Eye (tissue), 1 donor: ENCODE data around the gene ST8SIA1.
A peak's percentile ranks its signal among the peaks of the same experiment; 100 is the strongest.
"Not testable (repeated sequence)": the region's sequence is repeated elsewhere in the genome, so short reads cannot be mapped to it uniquely, and the experiment has no call there.

ENCODE experiments used
- DNase-seq: peaks from one replicate; pipeline ENCODE4 v3.0.0-alpha.2; 2015

ST8SIA1 gene, protein sequence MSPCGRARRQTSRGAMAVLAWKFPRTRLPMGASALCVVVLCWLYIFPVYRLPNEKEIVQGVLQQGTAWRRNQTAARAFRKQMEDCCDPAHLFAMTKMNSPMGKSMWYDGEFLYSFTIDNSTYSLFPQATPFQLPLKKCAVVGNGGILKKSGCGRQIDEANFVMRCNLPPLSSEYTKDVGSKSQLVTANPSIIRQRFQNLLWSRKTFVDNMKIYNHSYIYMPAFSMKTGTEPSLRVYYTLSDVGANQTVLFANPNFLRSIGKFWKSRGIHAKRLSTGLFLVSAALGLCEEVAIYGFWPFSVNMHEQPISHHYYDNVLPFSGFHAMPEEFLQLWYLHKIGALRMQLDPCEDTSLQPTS

GRCh38 chr12:22334410-22335100 is at the start of gene ST8SIA1:
Gene ST8SIA1 (minus strand): TSS chr12:22334707. CDS start chr12:22334232, 475 bp downstream.
- DNase-seq: peak; percentile 91

GRCh38 chr12:22380031-22380430 is 45.5 kb upstream of the ST8SIA1 start:
- DNase-seq: no peak

- DNase-seq: peak; percentile 20
These were observed 43.4 kb upstream of the ST8SIA1 start for GRCh38 chr12:22377731-22378496.

- DNase-seq: not testable (repeated sequence)
These were observed 42.2 kb upstream of the ST8SIA1 start for GRCh38 chr12:22376596-22377150.

DNA sequence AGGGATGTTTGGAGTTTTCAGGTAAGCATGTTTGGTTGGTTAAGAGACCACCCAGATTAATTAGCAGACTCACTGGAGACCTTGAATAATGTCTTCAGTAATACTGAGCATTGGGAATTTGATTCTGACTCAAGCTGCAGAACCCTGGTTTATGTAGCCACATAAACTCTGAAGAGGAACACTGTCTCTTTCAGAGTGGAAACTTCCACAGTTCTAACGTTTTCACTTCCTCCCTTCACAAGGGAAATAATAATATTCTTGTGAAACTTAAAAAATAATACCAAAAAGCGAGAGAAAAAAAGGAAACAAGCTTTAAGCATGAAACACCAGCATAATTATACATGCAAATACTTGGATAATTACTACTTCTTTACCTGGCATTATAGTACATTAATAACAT is 40.0 kb upstream of the ST8SIA1 start:
- no peak for DNase-seq

- DNase-seq: no peak
These were observed 37.9 kb upstream of the ST8SIA1 start for GRCh38 chr12:22372277-22372837.

DNA sequence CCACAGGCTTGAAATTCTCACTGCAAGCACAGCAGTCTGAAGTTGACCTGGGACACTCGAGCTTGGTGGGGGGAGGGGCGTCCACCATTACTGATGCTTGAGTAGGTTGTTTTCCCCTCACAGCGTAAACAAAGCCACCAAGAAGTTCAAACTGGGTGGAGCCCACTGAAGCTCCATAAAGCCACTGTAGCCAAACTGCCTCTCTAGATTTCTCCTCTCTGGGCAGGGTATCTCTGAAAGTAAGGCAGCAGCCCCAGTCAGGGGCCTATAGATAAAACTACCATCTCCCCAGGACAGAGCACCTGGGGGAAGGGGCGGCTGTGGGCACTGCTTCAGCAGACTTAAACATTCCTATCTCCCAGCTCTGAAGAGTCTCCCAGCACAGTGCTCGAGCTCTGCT is 31.7 kb upstream of the ST8SIA1 start:
- no peak for DNase-seq

- DNase-seq: no peak
These were observed 27.3 kb upstream of the ST8SIA1 start for GRCh38 chr12:22361785-22362184.

DNA sequence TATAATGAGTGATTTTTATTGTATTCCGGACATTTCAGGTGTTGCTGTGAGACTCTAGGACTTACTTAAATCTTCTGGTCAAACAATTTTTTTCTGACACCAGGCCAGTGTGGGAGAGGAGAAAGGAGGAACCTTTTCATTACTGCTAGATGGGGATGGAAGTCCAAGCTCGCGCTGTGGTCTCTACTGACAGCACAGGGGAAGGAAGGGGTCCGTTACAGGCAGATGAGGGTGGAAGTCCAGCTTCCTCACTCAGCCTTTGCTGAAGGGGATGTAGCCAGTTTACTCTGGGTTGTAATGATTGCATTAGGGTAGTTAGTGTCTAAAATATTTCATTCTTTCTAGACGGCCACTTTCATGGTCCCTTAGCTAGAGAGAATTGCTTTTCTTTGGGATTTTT is 26.3 kb upstream of the ST8SIA1 start:
- DNase-seq: no peak

GRCh38 chr12:22357531-22357930 is 23.0 kb upstream of the ST8SIA1 start:
- no peak for DNase-seq

DNA sequence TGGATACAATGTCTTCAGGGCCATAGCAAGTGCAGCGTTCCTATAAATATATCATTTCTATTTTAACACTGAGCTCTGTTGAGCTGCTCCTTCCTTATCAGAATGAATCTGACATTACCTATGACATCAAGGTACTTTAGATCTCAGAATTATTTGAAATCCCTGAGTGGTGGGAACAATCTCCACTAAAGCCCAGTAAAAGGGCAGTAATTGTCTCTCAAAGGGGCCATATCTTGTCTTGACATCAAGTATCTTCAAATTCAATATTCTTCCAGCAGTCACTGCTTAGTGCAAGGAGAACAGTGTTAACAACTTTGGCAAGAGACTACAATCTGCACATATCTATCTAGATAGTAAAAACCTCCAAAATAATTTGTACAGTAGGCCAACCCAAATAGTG is 21.7 kb upstream of the ST8SIA1 start:
- DNase-seq: no peak

DNA sequence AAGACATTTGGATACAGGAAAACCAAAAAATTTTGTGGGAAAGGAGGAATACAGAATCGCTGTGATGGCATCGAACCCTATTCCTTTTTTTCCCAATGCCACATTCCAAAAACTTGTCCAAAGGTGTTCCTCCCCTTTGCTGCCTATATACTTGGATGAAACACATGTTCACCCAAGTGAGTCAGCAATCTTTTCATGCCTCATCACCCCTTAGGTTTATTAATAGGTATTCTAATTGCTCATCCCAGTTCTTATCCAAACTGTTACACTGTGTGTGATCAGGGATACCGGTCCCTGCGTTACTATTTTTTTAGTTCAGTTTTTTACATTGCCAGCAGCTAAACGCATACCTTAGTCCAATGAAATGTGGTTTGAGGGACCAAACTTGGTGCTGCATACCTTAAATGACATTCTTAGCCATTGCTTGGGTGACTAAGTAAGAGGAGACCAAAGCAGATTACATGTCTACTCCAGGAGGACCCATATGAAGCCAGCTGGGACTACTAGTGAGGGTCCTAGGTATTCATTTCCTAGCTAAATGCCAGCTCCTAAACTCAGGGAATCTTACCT is 20.6 kb upstream of the ST8SIA1 start:
- no peak for DNase-seq

DNA sequence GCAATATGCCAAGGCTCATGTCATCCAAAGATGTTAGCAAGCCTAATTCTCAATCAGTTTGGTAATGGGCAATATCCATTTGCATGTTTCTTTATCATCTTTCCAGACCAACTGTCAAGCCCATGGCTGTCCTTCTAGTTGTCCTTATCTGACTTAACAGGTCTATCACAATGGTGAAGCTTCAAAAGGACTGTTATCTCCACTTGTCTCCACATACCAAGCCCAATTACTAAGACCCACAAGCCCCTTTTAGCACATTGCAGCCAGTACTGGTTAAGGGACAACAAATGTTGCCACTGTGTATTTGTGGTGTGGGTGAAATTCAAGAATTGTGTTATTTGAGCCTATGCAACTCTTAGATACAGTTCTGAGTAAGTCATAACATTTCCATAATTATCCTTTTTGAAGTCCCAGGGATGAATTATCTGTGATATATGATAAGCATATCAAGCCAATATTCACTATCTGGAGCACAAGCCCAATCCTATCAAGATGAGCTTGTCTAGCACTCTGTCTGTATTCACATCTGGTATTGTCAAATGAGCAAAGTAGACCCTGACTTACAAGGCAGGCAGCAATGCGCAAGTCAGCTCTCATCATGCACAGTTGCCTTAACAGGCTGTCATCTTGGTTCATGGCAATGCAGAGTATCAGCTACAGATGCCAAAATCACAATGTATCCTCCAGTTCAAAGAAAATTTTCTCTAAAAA is 19.3 kb upstream of the ST8SIA1 start:
- no peak for DNase-seq

DNA sequence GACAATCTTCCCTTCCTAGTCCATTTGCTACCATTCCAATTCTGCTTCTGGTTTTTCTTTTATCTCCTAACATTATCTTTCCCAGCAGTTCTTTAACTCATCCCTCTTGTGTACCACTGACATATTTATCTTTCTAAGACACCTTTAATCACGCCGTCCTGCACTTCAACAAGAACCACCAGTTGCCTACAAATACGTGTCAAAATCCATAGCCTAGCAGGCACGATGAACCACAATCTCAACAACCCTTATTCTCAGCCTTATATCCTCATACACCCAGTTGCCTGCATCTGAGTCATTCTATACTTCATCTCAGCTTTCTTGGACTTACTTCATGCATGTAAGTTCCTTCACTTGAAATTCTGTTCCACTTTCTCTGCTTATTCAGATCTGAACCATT is 16.4 kb upstream of the ST8SIA1 start:
- DNase-seq: no peak

GRCh38 chr12:22348208-22348607 is 13.7 kb upstream of the ST8SIA1 start:
- DNase-seq: no peak

- DNase-seq: no peak
These were observed 5.6 kb upstream of the ST8SIA1 start for GRCh38 chr12:22340143-22340542.

- no peak for DNase-seq
These were observed 5.2 kb upstream of the ST8SIA1 start for GRCh38 chr12:22339691-22340090.

DNA sequence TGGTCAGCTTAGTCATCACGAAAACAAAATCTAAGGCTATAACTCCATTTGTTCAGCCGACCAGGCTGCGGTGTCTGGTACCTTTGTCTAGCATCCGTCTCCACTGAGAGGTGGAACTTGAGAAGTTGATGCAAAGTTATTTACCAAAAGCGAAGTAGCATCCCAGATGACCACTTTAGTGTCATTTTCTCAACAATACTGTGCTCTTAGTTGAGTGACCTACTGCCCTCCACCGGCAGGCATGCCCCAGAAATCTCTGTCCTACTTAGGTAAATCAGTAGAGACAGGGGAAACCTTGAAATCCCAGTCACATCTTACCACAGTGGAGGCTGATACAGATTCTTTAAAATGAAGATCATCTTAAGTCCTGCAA is 1.3 kb upstream of the ST8SIA1 start:
- DNase-seq: no peak

- peak; percentile 67 for DNase-seq
These were observed 646 bp downstream of the ST8SIA1 start for GRCh38 chr12:22333713-22334409.

- DNase-seq: no peak
These were observed 1.3 kb downstream of the ST8SIA1 start for GRCh38 chr12:22333186-22333712.

DNA sequence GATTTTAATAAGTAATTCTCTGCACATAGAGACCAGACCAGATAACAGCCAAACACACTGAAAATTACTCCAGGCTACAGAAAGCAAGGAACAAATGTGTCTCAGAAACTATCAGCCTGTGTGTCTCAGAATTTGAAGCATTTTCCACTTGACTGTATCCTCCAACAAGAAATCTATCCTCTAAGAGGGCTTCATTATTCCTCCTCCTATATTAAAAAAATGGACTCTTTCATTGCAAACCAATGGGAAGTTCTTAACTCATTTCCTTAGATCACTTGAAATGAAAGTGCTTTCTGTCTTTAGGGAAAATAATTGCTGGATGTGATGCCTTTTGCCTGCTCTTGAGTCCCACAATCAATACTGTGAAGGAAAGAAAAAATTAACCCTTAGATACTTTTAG is 2.3 kb downstream of the ST8SIA1 start:
- no peak for DNase-seq
